GM12878 (cell line): ENCODE measurements around the gene OTUD3. TPM values are rescaled to one million over a fixed set of nuclear protein-coding genes. Genes with fewer than 3 reads are reported as not detected.

ENCODE experiments used
- ATAC-seq: fragments of 200-7000 bp; cut with Tn5 transposase; 3 replicates; pipeline ENCODE4 v1.9.1; 2020; ENCODE audit warnings: mild to moderate bottlenecking, moderate library complexity
- BruUV-seq: library from RNA; stranded (reverse); fragments of 400-500 nt; replicated peaks from 2 replicates; lab custom pipeline; 2021; lab: Mats Ljungman, UMichigan
- CTCF ChIA-PET: fragments of 300-600 bp; sonication (Branson Sonifier 250); formaldehyde crosslinking; extraction: SDS; loops from one replicate; lab custom pipeline; 2021; ENCODE audit warnings: inconsistent platforms; lab: Yijun Ruan, JAX
- POLR2A ChIA-PET: fragments of 350-600 bp; formaldehyde crosslinking; extraction: SDS; loops from one replicate; lab custom pipeline; 2021; ENCODE audit warnings: inconsistent platforms; lab: Charles Lee
- RAD21 ChIA-PET: fragments of 300-600 bp; sonication (Branson Sonifier 250); formaldehyde crosslinking; loops from one replicate; lab custom pipeline; 2023; ENCODE audit warnings: antibody characterized with exemption; ENCODE audit not compliant: unreplicated experiment; lab: Charles Lee
- SMC1A ChIA-PET: fragments of 300-600 bp; sonication (Branson Sonifier 250); formaldehyde crosslinking; loops from one replicate; lab custom pipeline; 2023; ENCODE audit not compliant: unreplicated experiment, uncharacterized antibody; lab: Charles Lee
- DNase-seq: peaks from one replicate; pipeline ENCODE4 v3.0.0-alpha.2; 2011; ENCODE audit warnings: low read depth, low spot score
- FAIRE-seq: peaks from 3 replicates; lab custom pipeline; 2011; peaks lifted over from hg19 to GRCh38; lab: Jason Lieb, UNC
- H2AFZ ChIP-seq: 2 replicates; pipeline ENCODE4 v1.6.0; 2011; ENCODE audit warnings: low read depth, low read length, control low read depth; ENCODE audit not compliant: control insufficient read depth
- H3K27ac ChIP-seq: 2 replicates; pipeline ENCODE4 v1.5.1; 2011; ENCODE audit warnings: control low read depth; ENCODE audit not compliant: control insufficient read depth, insufficient read depth
- H3K27me3 ChIP-seq, 2 experiments: replicated peaks in 1 of 2; 2 replicates each; pipeline versions ENCODE4 v1.6.0 to v1.6.1; 2011; ENCODE audit warnings: low read length in 1 of 2; ENCODE audit not compliant: control insufficient read depth in 2 of 2, insufficient read depth in 2 of 2
- H3K36me3 ChIP-seq, 2 experiments: 2 replicates each; pipeline ENCODE4 v1.5.1; 2011; ENCODE audit warnings: low read length in 1 of 2; ENCODE audit not compliant: control insufficient read depth in 2 of 2, insufficient read depth in 2 of 2
- H3K4me1 ChIP-seq: 2 replicates; pipeline ENCODE4 v1.6.1; 2011; ENCODE audit warnings: mild to moderate bottlenecking, low read length, moderate library complexity, mixed read lengths; ENCODE audit not compliant: control insufficient read depth, insufficient read depth
- H3K4me2 ChIP-seq: 2 replicates; pipeline ENCODE4 v1.6.0; 2011; ENCODE audit warnings: control low read depth; ENCODE audit not compliant: control insufficient read depth, insufficient read depth
- H3K4me3 ChIP-seq: fragments of 200-600 bp; sonication (generic); 2 replicates; pipeline ENCODE4 v1.5.1; 2016
- H3K79me2 ChIP-seq: 2 replicates; pipeline ENCODE4 v1.6.0; 2011; ENCODE audit warnings: low read length; ENCODE audit not compliant: control insufficient read depth, insufficient read depth
- H3K9ac ChIP-seq: 2 replicates; pipeline ENCODE4 v1.8.0; 2011; ENCODE audit warnings: low read length, control low read depth, mixed read lengths; ENCODE audit not compliant: control insufficient read depth, insufficient read depth
- H3K9me3 ChIP-seq: replicated peaks from 3 replicates; pipeline ENCODE4 v1.5.1; 2011; ENCODE audit warnings: mild to moderate bottlenecking, low read length; ENCODE audit not compliant: control insufficient read depth, insufficient read depth
- H4K20me1 ChIP-seq: 2 replicates; pipeline ENCODE4 v1.6.0; 2011; ENCODE audit not compliant: control insufficient read depth, insufficient read depth
- BMI1 ChIP-seq: fragments of 450-650 bp; IDR thresholded peaks from 2 replicates; pipeline ENCODE4 v1.6.1; 2016; ENCODE audit warnings: mild to moderate bottlenecking, moderate library complexity, borderline replicate concordance
- CBX5 ChIP-seq: sonication (generic); IDR thresholded peaks from 2 replicates; pipeline ENCODE4 v1.6.1; 2016; ENCODE audit warnings: low read depth, moderate library complexity, mild to moderate bottlenecking, inconsistent platforms
- CREB1 ChIP-seq: IDR thresholded peaks from 2 replicates; pipeline ENCODE4 v1.6.1; 2012; ENCODE audit warnings: low read depth, mild to moderate bottlenecking, inconsistent platforms
- EP300 ChIP-seq, 2 experiments: fragments of 150-350 bp in 1 of 2; IDR thresholded peaks; 2 replicates each; pipeline ENCODE4 v1.6.1; 2011 to 2012; ENCODE audit warnings: low read depth in 2 of 2, low read length in 2 of 2, borderline replicate concordance in 1 of 2, improper control_type of control experiment in 1 of 2, inconsistent platforms in 1 of 2; ENCODE audit not compliant: control insufficient read depth in 1 of 2
- FOXM1 ChIP-seq: IDR thresholded peaks from 2 replicates; pipeline ENCODE4 v1.6.1; 2012; ENCODE audit warnings: low read depth, mild to moderate bottlenecking, inconsistent platforms, low read length, moderate library complexity
- NRF1 ChIP-seq: conservative IDR thresholded peaks from 2 replicates; pipeline ENCODE4 v1.6.1; 2011; ENCODE audit warnings: mild to moderate bottlenecking, low read depth, low read length, improper control_type of control experiment
- POLR2A ChIP-seq: IDR thresholded peaks from 2 replicates; pipeline ENCODE4 v1.6.1; 2011; ENCODE audit warnings: low read depth, mild to moderate bottlenecking, low read length
- RB1 ChIP-seq: fragments of 450-650 bp; formaldehyde crosslinking; IDR thresholded peaks from 2 replicates; pipeline ENCODE4 v1.6.1; 2017; ENCODE audit warnings: mild to moderate bottlenecking, borderline replicate concordance
- SMC3 ChIP-seq: IDR thresholded peaks from 2 replicates; pipeline ENCODE4 v1.6.1; 2011; ENCODE audit warnings: low read length, improper control_type of control experiment, borderline replicate concordance
- ZNF274 ChIP-seq: IDR thresholded peaks from one replicate; pipeline ENCODE4 v1.8.0; 2011; ENCODE audit not compliant: insufficient read length, insufficient read depth
- WGBS: methylation state at CpG from one replicate; pipeline ENCODE4 v1.1.6; 2016; ENCODE audit warnings: low lambda C conversion rate; ENCODE audit not compliant: insufficient replicate concordance, insufficient coverage; ENCODE audit errors: missing lambda C conversion rate; 5-methylcytosine and 5-hydroxymethylcytosine counted together
- in situ Hi-C: fragments of 300-500 bp; cut with MboI; formaldehyde crosslinking; loops from 9 replicates; pipeline ENCODE4 v1.14.3; 2018; ENCODE audit warnings: mixed read lengths
- intact Hi-C: fragments of 100-400 bp; cut with micrococcal nuclease; formaldehyde crosslinking; loops from one replicate; pipeline ENCODE4 v1.14.2; 2022; ENCODE audit not compliant: unreplicated experiment
- polyA plus RNA-seq, 11 experiments: library from polyadenylated mRNA; depleted of rRNA in 4 of 11; unstranded in 6 of 11; stranded (reverse) in 5 of 11; fragments of >200 nt; fragmentation: Nextera tagmentation in 4 of 11; fragmentation: Illumina TruSeq in 1 of 11; extraction: Ambion mirVana in 4 of 11; extraction: Trizol in 1 of 11; gene quantifications; 1 replicate in 1 of 11; 2 replicates in 10 of 11; pipeline versions ENCODE4 v1.2.1 to v1.2.3, GENCODE V29; 2011 to 2016; ENCODE audit warnings: inconsistent platforms in 2 of 11, missing spikeins in 2 of 11, low read depth in 1 of 11
- total RNA-seq, 4 experiments: library from RNA; depleted of rRNA in 3 of 4; stranded (reverse); fragments of >200 nt in 3 of 4; fragmentation: Illumina TruSeq in 1 of 4; extraction: Trizol in 1 of 4; gene quantifications; 2 replicates each; pipeline versions ENCODE4 v1.2.1 to v1.2.3, GENCODE V29; 2013 to 2021
- TF ChIP-seq, protein P1 (sequence below): fragments of 450-650 bp; IDR thresholded peaks from 2 replicates; pipeline ENCODE4 v1.6.1; 2014; ENCODE audit warnings: mild to moderate bottlenecking
- TF ChIP-seq, protein P2 (sequence below): fragments of 150-350 bp; IDR thresholded peaks from 2 replicates; pipeline ENCODE4 v1.6.1; 2016; ENCODE audit warnings: low read depth, low read length
- TF ChIP-seq, protein P3 (sequence below): IDR thresholded peaks from 2 replicates; pipeline ENCODE4 v1.6.1; 2011; ENCODE audit warnings: low read depth, low read length, improper control_type of control experiment, borderline replicate concordance

OTUD3 gene
- total and polyA plus RNA-seq, 10 of the 15 experiments (the other 5 are each of a cell fraction or from before 2014, with no cell fraction given): 0.77 to 8.9 (median 4.8) TPM

DNA sequence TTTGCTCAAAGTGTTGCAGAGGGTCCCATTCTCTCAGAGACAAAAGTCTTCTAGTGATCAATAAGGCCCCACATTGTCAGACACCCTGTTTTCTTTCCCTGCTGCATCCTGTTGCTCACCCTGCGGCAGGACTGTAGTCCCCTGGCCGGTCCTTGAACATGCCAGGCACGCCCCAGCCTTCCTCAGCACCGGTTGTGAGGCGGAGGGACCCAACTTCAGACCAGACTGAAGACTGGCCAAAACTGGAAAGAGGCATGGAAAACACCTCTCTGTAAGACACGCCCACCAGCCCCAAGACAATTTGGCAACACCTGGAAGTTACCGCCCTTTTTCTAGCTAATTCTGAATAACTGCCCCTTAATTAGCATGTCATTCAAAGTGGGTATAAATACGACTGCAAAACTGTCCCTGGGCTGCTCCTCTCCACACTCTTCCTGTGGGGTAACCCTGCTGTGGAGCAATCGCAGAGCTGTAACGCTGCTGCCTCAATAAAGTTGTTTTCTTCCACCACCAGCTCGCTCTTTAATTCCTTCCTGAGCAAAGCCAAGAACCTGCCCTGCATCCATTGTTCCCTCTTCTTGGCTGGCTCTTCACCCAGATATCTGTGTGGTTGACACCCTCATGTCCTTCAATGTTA lies 73.5 kb downstream of the OTUD3 start (continued):
- TF ChIP-seq ZNF274 (no peak), FOXM1 (no peak)

DNA sequence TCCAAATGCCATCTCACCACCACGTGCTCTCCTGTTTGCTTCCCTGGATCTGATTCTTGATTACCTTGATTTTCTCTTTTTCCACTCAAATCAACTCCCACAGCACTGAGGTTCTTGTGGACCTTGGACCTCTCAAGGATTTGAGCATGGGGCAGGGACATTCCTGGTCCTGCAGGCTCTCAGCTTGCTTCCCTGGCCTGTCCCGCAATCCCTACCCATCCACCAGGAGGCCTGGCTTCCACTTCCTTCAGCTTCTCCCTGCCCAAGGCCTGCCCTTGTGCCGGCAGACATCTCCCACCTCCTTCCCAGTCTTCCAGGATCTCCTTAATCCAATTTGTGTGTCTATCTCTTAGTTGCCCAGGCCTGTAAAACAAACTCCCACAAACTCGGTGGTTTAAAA lies 75.6 kb downstream of the OTUD3 start:
- Histone ChIP-seq H3K36me3 (no peaks in the 10 kb centered on the region), H3K9me3 (peaks cover 7% of the 10 kb centered on the region; the same call in 2 of the 3 replicates), H3K4me1 (no peaks in the 10 kb centered on the region; the same call in 1 of the 2 replicates), H3K27ac (no peak overlapping the region), H3K9ac (no peak overlapping the region), H3K79me2 (no peaks in the 10 kb centered on the region), H2AFZ (no peak overlapping the region), H4K20me1 (no peaks in the 10 kb centered on the region), H3K4me2 (no peak overlapping the region), H3K27me3 (no peaks in the 10 kb centered on the region; a peak in 2 of 4 replicates), H3K4me3 (no peak overlapping the region)
- RAD21 ChIA-PET: no interaction called here
- no peak for ATAC-seq
- BruUV-seq: no TSS peak
- in situ Hi-C loops: no loop called here
- CTCF ChIA-PET: no interaction called here
- intact Hi-C loops: no loop called here
- POLR2A ChIA-PET: no interaction called here
- FAIRE-seq: no peak
- DNase-seq: no peak
- 8% methylated on average over 4 of the region's 4 CpGs for WGBS
- SMC1A ChIA-PET: no interaction called here
- TF ChIP-seq BMI1: no peak
- no peak for TF ChIP-seq CREB1
- no peak for TF ChIP-seq POLR2A
- no peak for TF ChIP-seq CBX5
- TF ChIP-seq NRF1: no peak
- TF ChIP-seq FOXM1: no peak
- TF ChIP-seq SMC3: no peak
- no peak for TF ChIP-seq RB1
- TF ChIP-seq EP300 (IDR thresholded peaks at IDR 0.05; ENCODE audit: borderline replicate concordance in 1 of 2, control insufficient read depth in 1 of 2, low read depth in 2 of 2, low read length in 2 of 2): no peak
- TF ChIP-seq, protein P1, sequence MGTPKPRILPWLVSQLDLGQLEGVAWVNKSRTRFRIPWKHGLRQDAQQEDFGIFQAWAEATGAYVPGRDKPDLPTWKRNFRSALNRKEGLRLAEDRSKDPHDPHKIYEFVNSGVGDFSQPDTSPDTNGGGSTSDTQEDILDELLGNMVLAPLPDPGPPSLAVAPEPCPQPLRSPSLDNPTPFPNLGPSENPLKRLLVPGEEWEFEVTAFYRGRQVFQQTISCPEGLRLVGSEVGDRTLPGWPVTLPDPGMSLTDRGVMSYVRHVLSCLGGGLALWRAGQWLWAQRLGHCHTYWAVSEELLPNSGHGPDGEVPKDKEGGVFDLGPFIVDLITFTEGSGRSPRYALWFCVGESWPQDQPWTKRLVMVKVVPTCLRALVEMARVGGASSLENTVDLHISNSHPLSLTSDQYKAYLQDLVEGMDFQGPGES: no peak
- TF ChIP-seq, protein P2, sequence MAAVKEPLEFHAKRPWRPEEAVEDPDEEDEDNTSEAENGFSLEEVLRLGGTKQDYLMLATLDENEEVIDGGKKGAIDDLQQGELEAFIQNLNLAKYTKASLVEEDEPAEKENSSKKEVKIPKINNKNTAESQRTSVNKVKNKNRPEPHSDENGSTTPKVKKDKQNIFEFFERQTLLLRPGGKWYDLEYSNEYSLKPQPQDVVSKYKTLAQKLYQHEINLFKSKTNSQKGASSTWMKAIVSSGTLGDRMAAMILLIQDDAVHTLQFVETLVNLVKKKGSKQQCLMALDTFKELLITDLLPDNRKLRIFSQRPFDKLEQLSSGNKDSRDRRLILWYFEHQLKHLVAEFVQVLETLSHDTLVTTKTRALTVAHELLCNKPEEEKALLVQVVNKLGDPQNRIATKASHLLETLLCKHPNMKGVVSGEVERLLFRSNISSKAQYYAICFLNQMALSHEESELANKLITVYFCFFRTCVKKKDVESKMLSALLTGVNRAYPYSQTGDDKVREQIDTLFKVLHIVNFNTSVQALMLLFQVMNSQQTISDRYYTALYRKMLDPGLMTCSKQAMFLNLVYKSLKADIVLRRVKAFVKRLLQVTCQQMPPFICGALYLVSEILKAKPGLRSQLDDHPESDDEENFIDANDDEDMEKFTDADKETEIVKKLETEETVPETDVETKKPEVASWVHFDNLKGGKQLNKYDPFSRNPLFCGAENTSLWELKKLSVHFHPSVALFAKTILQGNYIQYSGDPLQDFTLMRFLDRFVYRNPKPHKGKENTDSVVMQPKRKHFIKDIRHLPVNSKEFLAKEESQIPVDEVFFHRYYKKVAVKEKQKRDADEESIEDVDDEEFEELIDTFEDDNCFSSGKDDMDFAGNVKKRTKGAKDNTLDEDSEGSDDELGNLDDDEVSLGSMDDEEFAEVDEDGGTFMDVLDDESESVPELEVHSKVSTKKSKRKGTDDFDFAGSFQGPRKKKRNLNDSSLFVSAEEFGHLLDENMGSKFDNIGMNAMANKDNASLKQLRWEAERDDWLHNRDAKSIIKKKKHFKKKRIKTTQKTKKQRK: no peak
- TF ChIP-seq, protein P3, sequence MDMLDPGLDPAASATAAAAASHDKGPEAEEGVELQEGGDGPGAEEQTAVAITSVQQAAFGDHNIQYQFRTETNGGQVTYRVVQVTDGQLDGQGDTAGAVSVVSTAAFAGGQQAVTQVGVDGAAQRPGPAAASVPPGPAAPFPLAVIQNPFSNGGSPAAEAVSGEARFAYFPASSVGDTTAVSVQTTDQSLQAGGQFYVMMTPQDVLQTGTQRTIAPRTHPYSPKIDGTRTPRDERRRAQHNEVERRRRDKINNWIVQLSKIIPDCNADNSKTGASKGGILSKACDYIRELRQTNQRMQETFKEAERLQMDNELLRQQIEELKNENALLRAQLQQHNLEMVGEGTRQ: no peak
